GM21619 (cell line): ENCODE data around the gene PTPRN2.

Experiments used
- ATAC-seq: cut with Tn5 transposase; IDR thresholded peaks from one replicate; pipeline ENCODE4 v1.9.1; 2021; ENCODE audit not compliant: unreplicated experiment

PTPRN2 gene

GRCh38 chr7:158329686-158330085, 257.9 kb downstream of the PTPRN2 start:
- ATAC-seq = no peak

- ATAC-seq = no peak
Observed at GRCh38 chr7:158329014-158329610, 258.5 kb downstream of the PTPRN2 start.

- no peak for ATAC-seq
Observed at GRCh38 chr7:158328376-158329013, 259.1 kb downstream of the PTPRN2 start.

- ATAC-seq = no peak
Observed at GRCh38 chr7:158327571-158328180, 259.9 kb downstream of the PTPRN2 start.

- no peak for ATAC-seq
Observed at GRCh38 chr7:158327012-158327411, 260.6 kb downstream of the PTPRN2 start.

- ATAC-seq = no peak
Observed at GRCh38 chr7:158325530-158326381, 261.9 kb downstream of the PTPRN2 start.

- ATAC-seq = no peak
Observed at GRCh38 chr7:158324397-158325360, 262.9 kb downstream of the PTPRN2 start.

- ATAC-seq = no peak
Observed at GRCh38 chr7:158323741-158324396, 263.8 kb downstream of the PTPRN2 start.

GRCh38 chr7:158322616-158323530, 264.8 kb downstream of the PTPRN2 start:
- no peak for ATAC-seq

- ATAC-seq = no peak
Observed at GRCh38 chr7:158321936-158322615, 265.5 kb downstream of the PTPRN2 start.

- ATAC-seq = no peak
Observed at GRCh38 chr7:158321056-158321700, 266.4 kb downstream of the PTPRN2 start.

GRCh38 chr7:158320328-158320727, 267.3 kb downstream of the PTPRN2 start:
- ATAC-seq = no peak

- ATAC-seq = no peak
Observed at GRCh38 chr7:158318511-158318913, 269.1 kb downstream of the PTPRN2 start.

- no peak for ATAC-seq
Observed at GRCh38 chr7:158317238-158318205, 270.1 kb downstream of the PTPRN2 start.

GRCh38 chr7:158316466-158317031, 271.1 kb downstream of the PTPRN2 start:
- no peak for ATAC-seq

- ATAC-seq = no peak
Observed at GRCh38 chr7:158315881-158316280, 271.7 kb downstream of the PTPRN2 start.
